Measurements from ENCODE around the gene REX1BD. TPM values are rescaled to one million over a fixed set of nuclear protein-coding genes. Genes with fewer than 3 reads are reported as not detected.

REX1BD gene
- total and polyA plus RNA-seq, 4 donors = 25.9 to 71.9 (median 51.4) TPM

- 2% methylated on average over 116 of the region's 116 CpGs for WGBS
- Histone ChIP-seq H3K4me3 (ENCODE audit: low read depth in 1 of 3, low read length in 3 of 3) (peak within 1 kb of the TSS in 1 of 3 donors; percentile 23), H3K4me1 (ENCODE audit: control insufficient read depth in 4 of 4, insufficient read depth in 4 of 4, low read length in 3 of 4) (peaks cover 0 to 6% (median under 1%) of the 10 kb centered on the region in 4 donors), H3K36me3 (ENCODE audit: control insufficient read depth in 4 of 4, insufficient read depth in 3 of 4, low read depth in 1 of 4, low read length in 3 of 4) (no peaks in the 10 kb centered on the region), H3K9me3 (ENCODE audit: control insufficient read depth in 4 of 4, low read length in 3 of 4) (no peaks in the 10 kb centered on the region), H3K27ac (ENCODE audit: low read depth in 1 of 2, low read length in 2 of 2) (no peak within 1 kb of the TSS), H3K27me3 (ENCODE audit: control insufficient read depth in 4 of 4, insufficient read depth in 4 of 4, low read length in 3 of 4) (peaks cover 8 to 12% (median 10%) of the 10 kb centered on the region in 4 donors), H3K9ac (ENCODE audit: low read depth in 1 of 2, low read length in 2 of 2) (no peak within 1 kb of the TSS)
- DNase-seq (ENCODE audit: low spot score) = no peak
- TF ChIP-seq HNF4A (conservative IDR thresholded peaks at IDR 0.05) = no peak
- no peak for TF ChIP-seq CTCF (IDR thresholded peaks at IDR 0.05; ENCODE audit: low read depth, low read length, missing input control)
- no peak for TF ChIP-seq FOXA1 (IDR thresholded peaks at IDR 0.05)
- no peak for TF ChIP-seq FOXA2 (IDR thresholded peaks at IDR 0.05)
- no peak for TF ChIP-seq EGR1 (IDR thresholded peaks at IDR 0.05; ENCODE audit: low read depth in 2 of 2)
- no peak for TF ChIP-seq TAF1 (conservative IDR thresholded peaks at IDR 0.05)
- no peak for TF ChIP-seq SP1 (IDR thresholded peaks at IDR 0.05)
- TF ChIP-seq JUND (IDR thresholded peaks at IDR 0.05) = no peak
- TF ChIP-seq NR2F2 (IDR thresholded peaks at IDR 0.05) = no peak
These were observed 18.0 kb downstream of the REX1BD start, which contains the start of gene CRLF1 for GRCh38 chr19:18606281-18607225. Gene CRLF1 (minus strand): TSS chr19:18606799. CDS start chr19:18606656, 143 bp downstream.

- H3K27me3 ChIP-seq (ENCODE audit: control insufficient read depth in 4 of 4, insufficient read depth in 4 of 4, low read length in 3 of 4) = peaks cover 10 to 15% (median 13%) of the 10 kb centered on the region in 4 donors
- H3K36me3 ChIP-seq (ENCODE audit: control insufficient read depth in 4 of 4, insufficient read depth in 3 of 4, low read depth in 1 of 4, low read length in 3 of 4) = no peaks in the 10 kb centered on the region
- TF ChIP-seq, protein P1, sequence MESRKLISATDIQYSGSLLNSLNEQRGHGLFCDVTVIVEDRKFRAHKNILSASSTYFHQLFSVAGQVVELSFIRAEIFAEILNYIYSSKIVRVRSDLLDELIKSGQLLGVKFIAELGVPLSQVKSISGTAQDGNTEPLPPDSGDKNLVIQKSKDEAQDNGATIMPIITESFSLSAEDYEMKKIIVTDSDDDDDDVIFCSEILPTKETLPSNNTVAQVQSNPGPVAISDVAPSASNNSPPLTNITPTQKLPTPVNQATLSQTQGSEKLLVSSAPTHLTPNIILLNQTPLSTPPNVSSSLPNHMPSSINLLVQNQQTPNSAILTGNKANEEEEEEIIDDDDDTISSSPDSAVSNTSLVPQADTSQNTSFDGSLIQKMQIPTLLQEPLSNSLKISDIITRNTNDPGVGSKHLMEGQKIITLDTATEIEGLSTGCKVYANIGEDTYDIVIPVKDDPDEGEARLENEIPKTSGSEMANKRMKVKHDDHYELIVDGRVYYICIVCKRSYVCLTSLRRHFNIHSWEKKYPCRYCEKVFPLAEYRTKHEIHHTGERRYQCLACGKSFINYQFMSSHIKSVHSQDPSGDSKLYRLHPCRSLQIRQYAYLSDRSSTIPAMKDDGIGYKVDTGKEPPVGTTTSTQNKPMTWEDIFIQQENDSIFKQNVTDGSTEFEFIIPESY (IDR thresholded peaks at IDR 0.05) = no peak
- TF ChIP-seq HNF4A (conservative IDR thresholded peaks at IDR 0.05) (no peak), CTCF (IDR thresholded peaks at IDR 0.05; ENCODE audit: low read depth, low read length, missing input control) (no peak), FOXA2 (IDR thresholded peaks at IDR 0.05) (no peak), REST (IDR thresholded peaks at IDR 0.05) (no peak), FOXA1 (IDR thresholded peaks at IDR 0.05) (no peak)
- DNase-seq (ENCODE audit: low spot score) = no peak
- no peak overlapping the region for H3K4me3 ChIP-seq (ENCODE audit: low read depth in 1 of 3, low read length in 3 of 3)
- peaks cover 0 to 13% (median 5%) of the 10 kb centered on the region in 4 donors for H3K4me1 ChIP-seq (ENCODE audit: control insufficient read depth in 4 of 4, insufficient read depth in 4 of 4, low read length in 3 of 4)
- H3K27ac ChIP-seq (ENCODE audit: low read depth in 1 of 2, low read length in 2 of 2) = no peak overlapping the region
- H3K9ac ChIP-seq (ENCODE audit: low read depth in 1 of 2, low read length in 2 of 2) = no peak overlapping the region
- 3% methylated on average over 68 of the region's 68 CpGs for WGBS
- H3K9me3 ChIP-seq (ENCODE audit: control insufficient read depth in 4 of 4, low read length in 3 of 4) = no peaks in the 10 kb centered on the region
These were observed 18.9 kb downstream of the REX1BD start for GRCh38 chr19:18607226-18608101.

Data from liver (tissue), 9 donors.